IPS-18c (cell line): Measurements from ENCODE around the gene ERGIC3.
A peak's percentile ranks its signal among the peaks of the same experiment; 100 is the strongest.

Source experiments
- H3K4me3 ChIP-seq: 2 replicates; pipeline ENCODE4 v1.7.0; 2013; ENCODE audit warnings: low read depth, mild to moderate bottlenecking, low read length, moderate library complexity; ENCODE audit not compliant: insufficient read depth
- H3K9me3 ChIP-seq: one replicate; pipeline ENCODE4 v1.6.1; 2013; ENCODE audit warnings: mild to moderate bottlenecking, low read length, moderate library complexity; ENCODE audit not compliant: control insufficient read depth, insufficient read depth

Gene ERGIC3

DNA sequence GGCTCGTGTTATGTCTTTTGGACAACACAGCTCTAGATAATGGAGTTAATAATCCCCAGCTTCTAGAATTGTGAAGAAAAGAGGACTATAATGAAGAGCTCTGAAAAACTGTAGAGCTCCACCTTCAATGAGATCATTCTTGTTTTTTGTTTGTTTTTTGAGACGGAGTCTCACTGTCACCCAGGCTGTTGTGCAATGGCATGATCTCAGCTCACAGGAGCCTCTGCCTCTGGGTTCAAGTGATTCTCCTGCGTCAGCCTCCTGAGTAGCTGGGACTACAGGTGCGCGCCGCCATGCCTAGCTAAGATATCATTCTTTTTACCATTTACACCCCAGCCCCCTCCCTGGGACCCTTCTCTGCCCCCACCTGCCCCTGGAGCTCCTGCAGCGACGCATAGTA is 36.6 kb downstream of the ERGIC3 start:
- Histone ChIP-seq H3K9me3 (peaks cover 2% of the 10 kb centered on the region), H3K4me3 (no peak overlapping the region)

DNA sequence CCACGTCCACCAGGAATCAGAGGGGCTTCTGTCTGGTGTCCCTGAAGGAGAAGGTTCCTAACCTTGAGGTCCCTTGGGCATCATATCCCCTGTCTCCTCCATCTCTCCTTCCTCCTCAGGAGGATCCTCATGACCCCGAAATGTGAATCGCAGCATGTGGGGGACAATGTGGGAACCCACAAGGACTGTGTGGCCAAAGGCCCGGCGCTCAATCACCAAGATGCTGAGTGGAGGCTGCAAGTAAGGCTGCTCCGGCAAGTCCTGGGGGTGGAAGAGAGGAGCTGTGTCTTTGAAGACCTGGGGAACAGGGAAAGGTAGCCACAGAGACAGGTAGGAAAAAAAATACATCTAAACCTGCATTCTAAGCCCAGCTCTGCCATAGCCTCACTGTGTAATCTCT is 37.3 kb downstream of the ERGIC3 start:
- Histone ChIP-seq H3K9me3 (no peaks in the 10 kb centered on the region), H3K4me3 (no peak overlapping the region)

DNA sequence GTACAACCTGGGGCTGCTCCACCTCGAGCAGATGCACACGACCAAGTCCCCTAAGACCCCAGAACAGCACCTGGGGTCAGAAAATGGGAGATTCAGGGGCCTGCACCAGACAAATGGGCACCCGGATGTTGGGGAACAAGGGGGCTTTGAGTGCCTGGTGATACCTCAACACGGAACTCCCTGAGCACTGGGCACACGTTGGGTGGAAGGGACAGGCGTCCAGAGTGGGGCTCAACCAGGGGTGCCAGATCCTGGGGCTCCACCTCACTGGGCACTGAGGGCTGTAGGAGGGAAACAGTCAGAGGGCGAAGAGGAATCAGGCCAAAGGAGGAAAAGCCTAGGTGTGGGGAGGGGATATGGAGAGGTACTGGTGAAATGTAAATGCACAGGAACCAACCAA is 40.3 kb downstream of the ERGIC3 start:
- H3K9me3 ChIP-seq: peaks cover 2% of the 10 kb centered on the region
- H3K4me3 ChIP-seq: no peak overlapping the region

DNA sequence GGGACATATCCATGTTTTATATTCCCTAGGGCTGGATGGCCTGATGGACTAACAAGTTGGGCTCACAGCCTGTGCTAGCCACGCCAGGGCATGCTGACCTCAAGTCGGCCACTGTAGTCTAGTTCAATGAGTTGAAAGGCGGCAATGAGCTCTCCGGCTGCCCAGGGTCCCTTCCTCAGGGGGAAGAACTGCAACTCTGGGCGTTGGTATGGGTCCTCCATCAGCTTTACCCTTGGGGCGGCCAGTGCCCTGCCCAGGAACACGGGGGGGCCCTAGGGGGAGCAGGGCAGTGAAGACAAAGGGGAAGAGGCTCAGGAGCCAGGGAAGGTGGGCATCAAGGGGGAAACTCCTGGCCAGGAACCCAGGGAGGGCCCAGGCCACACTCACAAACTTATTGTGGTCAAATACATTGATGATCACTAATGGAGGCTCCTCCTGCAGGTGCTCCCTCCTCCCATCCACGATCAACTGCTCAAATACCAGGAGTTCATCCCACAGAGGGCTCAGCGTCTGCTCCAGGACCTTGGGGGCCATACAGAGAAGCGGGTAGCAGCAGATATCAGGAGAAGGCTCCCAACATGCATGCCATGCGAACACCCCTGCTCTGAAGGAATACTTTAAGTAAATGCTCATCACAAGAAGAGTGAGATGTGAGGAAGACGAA is 41.0 kb downstream of the ERGIC3 start:
- Histone ChIP-seq H3K4me3 (no peak overlapping the region), H3K9me3 (peaks cover 2% of the 10 kb centered on the region)

DNA sequence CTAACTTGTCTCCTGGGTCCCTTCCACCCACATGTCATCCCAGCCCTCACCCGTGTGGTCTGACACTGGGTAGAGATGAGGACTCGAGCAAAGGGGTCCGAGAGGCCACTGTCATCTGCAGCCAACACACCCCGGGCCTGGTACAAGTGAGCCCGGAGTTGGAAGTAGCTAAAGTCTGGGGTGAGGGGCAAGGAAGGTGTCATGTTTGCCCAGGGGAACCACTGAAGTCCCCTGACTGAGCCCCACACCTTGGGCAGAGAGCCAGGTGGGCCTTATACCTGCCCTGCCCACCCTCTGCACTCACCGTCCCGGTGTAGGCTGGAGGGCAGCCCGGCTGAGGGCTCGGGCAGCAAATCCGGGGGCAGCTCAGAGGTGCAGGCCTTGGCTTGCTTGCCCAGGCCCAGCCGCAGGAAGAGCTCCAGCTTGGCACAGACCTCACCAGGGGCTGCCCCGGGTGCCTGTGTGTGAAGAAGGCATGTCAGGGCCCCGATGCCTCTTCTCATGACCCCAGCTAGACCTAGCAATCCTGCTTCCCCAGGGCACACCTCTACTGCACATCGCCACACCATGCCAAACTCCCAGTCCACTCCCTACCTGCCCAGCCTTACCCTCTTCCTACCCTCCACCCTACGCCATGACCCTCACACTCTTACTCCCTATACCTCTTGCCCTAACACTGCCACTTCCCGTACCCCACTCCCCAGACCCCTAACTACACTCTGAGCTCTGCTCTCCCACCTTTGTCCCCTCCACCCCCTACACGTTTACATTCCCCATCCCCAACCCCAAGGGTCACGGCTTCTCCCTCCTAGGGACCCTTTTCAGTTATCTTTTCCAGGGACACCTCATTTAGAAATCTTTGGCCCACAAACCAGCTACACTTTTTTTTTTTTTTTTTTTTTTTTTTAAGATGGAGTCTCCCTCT is 42.0 kb downstream of the ERGIC3 start:
- Histone ChIP-seq H3K4me3 (no peak overlapping the region), H3K9me3 (peaks cover 2% of the 10 kb centered on the region)

DNA sequence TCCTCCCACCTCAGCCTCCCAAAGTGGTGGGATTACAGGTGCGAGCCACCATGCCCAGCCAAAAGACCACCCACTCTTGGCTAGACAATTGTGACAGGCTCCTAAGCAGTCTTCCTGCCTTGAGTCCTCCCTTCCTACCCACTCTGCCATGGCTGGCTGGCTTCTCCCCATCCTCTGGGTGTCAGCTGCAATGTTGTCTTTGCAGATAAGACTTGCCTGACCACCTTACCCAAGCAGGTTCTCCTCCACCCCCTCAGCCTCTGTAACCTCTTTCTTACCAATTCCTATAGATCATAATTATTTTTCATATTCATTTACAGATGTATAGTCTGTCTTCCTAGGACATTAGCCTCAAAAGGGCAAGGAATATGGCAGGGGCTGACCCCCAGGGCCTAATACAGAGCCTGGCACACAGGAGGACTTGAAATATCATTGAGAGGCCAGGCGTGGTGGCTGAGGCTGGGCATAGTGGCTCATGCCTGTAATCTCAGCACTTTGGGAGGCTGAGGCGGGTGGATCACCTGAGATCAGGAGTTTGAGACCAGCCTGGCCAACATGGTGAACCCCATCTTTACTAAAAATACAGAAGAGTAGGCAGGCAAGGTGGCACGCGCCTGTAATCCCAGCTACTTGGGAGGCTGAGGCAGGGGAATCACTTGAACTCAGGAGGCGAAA is 45.0 kb downstream of the ERGIC3 start:
- H3K9me3 ChIP-seq: peaks cover 2% of the 10 kb centered on the region
- no peak overlapping the region for H3K4me3 ChIP-seq

DNA sequence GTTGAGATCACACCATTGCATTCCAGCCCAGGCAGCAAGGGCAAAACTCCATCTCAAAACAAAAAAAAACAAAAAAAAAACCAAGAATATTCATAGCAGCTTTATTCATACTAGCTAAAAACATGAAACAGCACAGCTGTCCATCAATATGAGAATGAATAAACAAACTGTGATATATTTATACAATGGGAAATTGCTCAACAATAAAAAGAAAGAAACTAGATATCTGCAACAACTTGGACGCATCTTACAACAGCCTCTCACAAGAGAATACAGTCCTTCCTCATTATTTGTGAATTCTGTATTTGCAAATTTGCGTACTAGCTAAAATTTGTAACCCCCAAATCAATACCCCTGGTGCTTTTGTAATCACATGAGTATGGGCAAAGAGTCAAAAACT is 45.6 kb downstream of the ERGIC3 start:
- Histone ChIP-seq H3K9me3 (peaks cover 2% of the 10 kb centered on the region), H3K4me3 (no peak overlapping the region)

DNA sequence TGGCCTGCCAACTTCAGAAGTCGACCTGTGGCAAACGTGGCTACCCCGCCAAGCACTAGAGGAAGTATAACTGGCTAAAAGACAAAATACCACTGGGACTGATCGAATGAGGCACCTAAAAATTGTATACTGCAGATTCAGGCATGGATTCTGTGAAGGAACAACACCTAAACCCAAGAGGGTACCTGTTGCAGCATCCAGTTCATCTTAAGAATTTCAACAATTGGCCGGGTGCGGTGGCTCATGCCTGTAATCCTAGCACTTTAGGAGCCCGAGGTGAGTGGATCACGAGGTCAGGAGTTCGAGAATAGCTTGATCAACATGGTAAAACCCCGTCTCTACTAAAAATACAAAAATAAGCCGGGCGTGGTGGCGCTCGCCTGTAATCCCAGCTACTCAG is 46.5 kb downstream of the ERGIC3 start:
- Histone ChIP-seq H3K9me3 (peaks cover 2% of the 10 kb centered on the region), H3K4me3 (no peak overlapping the region)

DNA sequence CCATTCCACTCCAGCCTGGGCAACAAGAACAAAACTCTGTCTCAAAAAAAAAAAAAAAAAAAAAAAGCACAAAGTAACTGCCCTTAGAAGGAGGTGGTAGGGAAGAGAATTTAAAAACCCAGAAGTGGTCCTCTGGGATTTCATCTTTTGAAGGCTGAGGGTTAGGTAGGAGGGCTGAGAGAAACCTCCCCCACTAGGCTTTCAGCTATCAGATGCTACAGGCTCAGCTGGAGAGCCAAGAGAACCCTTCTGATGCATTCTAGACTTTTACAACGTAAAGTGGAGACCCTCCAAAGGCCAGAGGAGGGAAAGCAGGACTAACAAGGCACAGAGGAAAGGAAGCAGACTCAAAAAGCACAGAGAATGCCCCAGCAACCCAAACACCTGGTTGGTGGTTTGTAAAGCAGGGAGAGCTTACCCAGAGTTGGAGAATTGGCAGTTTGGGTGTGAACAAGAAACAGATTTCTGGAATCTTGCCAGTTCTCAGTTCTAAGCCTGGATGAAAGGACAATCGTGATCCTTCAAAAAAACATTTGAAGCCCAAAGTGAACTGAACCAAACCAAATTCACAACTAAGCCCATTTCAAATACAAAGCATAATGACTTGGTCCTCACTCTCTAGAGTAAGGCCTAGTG is 50.6 kb downstream of the ERGIC3 start:
- H3K9me3 ChIP-seq: no peaks in the 10 kb centered on the region
- H3K4me3 ChIP-seq: no peak overlapping the region

DNA sequence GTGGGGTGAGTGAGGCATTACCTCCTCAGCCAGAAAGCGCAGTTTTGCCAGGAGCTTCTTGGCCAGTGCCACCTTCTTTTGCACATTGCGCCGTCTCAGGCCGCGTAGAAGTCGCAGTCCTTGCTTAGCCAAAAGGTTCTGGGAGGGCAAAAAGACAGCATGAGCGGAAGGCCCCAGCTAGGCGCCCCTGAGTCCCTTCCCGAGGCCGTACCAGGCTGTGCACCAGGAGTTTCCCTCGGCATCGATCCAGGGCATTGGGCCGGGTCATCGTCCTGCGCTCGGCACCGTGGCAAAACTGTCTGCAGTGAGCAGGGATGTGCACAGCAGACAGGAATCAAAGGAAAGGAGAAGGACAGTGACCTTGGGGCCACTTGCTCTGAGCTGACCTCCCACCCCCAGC is 53.6 kb downstream of the ERGIC3 start:
- Histone ChIP-seq H3K9me3 (no peaks in the 10 kb centered on the region), H3K4me3 (no peak overlapping the region)

DNA sequence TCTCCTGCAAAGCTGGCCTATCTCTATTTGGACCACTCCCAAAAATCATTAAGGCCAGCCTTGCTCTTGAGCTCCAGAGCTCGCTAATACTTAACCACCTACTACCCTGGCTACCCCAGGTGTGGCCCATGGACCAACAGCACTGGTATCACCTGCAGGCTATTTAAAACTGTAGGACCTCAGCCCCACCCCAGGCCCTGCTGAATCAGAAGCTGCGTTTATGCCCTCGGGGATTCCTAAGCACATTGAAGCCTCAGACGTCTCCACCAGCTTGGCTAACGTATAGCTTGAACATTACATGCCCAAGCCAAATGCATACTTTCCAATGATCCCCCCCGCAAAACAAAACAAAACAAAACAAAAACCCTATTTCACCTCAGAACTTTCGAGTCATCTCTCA is 54.0 kb downstream of the ERGIC3 start:
- Histone ChIP-seq H3K9me3 (no peaks in the 10 kb centered on the region), H3K4me3 (no peak overlapping the region)

DNA sequence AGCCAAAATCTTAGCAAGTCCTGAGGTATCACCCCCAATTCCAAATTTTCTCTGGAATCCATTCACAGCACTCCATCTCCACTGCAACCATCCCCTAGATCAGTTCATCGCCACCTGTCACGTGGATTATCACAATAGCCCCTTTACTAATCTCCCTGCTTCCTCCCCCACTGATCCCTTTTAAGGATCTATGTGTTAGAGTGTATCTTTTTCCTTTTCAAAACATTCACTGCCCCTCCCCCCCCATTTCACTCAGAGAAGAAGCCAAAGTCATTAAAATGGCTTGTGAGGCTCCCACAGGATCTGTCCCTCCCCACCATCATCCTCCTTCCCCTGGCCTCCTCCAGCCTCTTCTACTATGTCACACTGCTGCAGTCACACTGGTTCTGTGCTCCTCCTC is 55.3 kb downstream of the ERGIC3 start:
- Histone ChIP-seq H3K4me3 (no peak overlapping the region), H3K9me3 (no peaks in the 10 kb centered on the region)

DNA sequence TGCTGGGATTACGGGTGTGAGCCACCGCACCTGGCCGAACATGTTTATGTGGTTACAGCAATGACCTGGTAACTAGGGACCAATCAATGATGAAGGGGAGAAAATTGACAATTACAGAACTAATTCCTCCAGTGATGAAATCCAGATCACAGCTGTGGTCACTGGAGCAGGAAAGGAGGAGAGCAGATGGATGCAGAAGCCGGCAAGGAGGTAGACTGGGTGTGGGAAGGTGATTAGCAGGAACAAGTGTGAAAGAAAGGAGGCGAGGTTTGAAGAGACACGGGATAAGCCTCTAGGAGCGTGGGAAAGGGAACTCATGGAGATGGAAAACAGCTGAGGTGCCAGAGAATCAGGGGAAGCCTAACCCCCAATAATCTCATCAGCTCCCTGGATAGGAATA is 56.6 kb downstream of the ERGIC3 start:
- Histone ChIP-seq H3K9me3 (no peaks in the 10 kb centered on the region), H3K4me3 (no peak overlapping the region)

DNA sequence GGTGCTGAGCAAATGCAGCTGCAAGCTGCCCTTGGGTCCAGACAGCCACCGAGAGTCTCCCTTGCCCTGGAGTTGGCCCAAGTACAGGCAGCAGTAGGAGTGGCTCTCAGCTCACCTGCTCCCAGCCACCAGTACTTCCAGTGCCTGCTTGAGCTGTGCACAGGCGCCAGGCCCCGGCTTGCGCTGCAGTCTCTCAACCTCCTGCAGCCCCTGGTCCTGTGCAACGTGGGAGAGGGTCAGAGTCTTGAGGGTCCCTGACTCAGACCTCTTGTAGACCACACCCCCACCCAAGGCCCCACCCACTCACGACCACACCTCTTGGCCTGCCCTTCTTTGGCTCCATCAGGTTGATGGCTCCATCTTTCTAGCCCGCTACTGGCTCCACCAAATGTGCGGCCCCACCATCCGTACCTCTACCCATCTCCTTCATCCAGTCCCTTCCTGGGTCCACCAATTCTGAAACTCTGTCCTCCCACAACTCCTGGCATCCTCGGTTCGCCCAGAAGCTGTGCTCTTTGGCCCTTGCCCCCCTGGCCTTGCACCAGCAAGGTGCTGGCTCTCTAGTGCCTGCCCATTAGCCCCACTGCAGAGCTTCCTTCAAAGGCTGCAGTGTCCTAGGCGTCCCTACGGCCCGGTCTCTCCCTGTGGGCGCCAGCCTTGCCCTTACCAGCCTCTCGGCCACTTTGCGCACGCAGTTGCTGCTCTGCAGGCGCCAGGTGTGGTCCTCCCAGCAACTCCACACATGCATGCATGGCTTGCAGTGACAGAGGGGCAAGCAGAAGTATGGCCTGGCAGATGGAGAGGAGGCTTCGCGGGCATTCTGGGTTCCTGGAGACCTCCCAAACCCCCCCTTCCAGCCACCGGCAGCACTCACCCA is 57.3 kb downstream of the ERGIC3 start:
- H3K9me3 ChIP-seq: no peaks in the 10 kb centered on the region
- no peak overlapping the region for H3K4me3 ChIP-seq

DNA sequence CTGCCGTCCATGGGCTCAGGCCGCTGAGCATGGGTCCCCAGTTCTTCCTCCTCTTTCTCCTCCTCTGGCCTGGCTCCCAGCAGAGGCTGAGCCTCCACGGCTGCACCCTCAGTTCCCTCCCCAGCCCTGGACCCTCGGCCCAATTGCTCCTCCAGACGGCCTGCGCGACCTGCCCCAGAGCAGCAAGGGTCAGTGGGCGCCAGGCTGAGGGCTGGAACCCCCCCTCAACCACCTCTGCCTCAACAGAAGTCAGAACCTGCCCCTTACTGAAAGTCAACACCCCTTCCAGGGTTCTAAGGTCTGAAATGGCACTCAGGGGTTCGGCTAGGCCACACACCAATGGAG is 57.9 kb downstream of the ERGIC3 start:
- no peak overlapping the region for H3K4me3 ChIP-seq
- no peaks in the 10 kb centered on the region for H3K9me3 ChIP-seq

DNA sequence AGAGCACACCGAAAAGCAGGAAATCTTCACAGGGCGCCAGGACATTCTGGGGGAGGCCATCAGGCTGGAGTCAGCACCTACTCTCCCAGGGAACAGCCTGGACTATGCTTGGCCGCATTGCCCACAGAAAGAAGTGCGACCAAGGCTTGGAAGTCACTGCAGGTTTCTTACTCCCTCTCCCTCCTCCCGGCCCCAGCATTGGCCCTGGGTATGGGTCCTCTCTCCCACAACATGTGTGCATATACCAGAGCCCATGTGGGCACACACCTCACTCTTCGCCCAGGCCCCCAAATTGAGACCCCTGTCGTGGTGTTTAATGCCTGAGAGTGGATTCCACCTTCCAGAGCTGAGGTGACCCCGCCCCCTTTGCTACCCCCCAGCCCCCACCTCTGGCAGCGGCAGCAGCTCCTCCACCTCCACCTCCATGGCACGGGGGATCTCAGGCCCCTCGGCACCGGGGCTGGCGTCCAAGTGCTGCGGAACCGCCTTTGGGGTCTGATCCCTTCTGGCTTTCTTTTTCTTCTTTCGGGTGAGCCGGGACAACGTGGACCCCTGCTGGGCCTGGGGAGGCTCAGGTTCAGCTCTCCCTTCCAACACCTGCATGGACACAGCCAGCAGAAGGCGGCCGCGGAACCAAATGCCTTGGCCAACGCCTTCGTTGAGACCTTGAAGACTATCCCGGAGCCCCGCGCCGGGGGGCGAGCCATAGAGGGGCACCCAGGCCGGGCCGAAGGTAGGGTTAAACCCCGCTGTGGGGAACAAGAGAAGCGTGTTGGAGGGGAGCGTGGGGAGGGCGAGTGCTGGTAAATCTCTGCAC is 58.5 kb downstream of the ERGIC3 start:
- Histone ChIP-seq H3K9me3 (no peaks in the 10 kb centered on the region), H3K4me3 (peak overlapping the region; percentile 77)
